SK-N-SH (cell line): ENCODE data around the gene AP4E1. TPM values are rescaled to one million over a fixed set of nuclear protein-coding genes. Genes with fewer than 3 reads are reported as not detected.
"Not testable (repeated sequence)": the region's sequence is repeated elsewhere in the genome, so short reads cannot be mapped to it uniquely, and the experiment has no call there.

Experiments used
- CTCF ChIA-PET: fragments of 300-600, 350-600 bp; formaldehyde crosslinking; extraction: SDS; loops from one replicate; lab custom pipeline; 2021; lab: Yijun Ruan, JAX
- POLR2A ChIA-PET: fragments of 350-600 bp; sonication (Branson Sonifier 250); formaldehyde crosslinking; extraction: SDS; loops from one replicate; lab custom pipeline; 2020; ENCODE audit warnings: antibody characterized with exemption, inconsistent platforms; lab: Yijun Ruan, JAX
- DNase-seq: peaks from one replicate; pipeline ENCODE4 v3.0.0; 2012
- H2AFZ ChIP-seq: fragments of 200-600 bp; sonication (generic); 2 replicates; pipeline ENCODE4 v1.8.1; 2016; ENCODE audit warnings: antibody characterized with exemption, mild to moderate bottlenecking, low read depth
- H3F3A ChIP-seq: fragments of 200-600 bp; sonication (generic); replicated peaks from 2 replicates; pipeline ENCODE3; 2016; ENCODE audit warnings: antibody characterized with exemption, mild to moderate bottlenecking; ENCODE audit not compliant: insufficient read depth
- H3K27ac ChIP-seq, 2 experiments: fragments of 200-500 bp in 1 of 2; fragments of 200-600 bp in 1 of 2; sonication (Bioruptor generic) in 1 of 2; sonication (generic), shearing (Covaris generic) in 1 of 2; 2 replicates each; pipeline versions ENCODE4 v1.5.1 to v1.6.1; 2014 to 2016; ENCODE audit warnings: low read depth in 2 of 2, inconsistent platforms in 1 of 2, low read length in 1 of 2, mild to moderate bottlenecking in 1 of 2, mixed read lengths in 1 of 2
- H3K27me3 ChIP-seq: fragments of 200-600 bp; sonication (generic), shearing (Covaris generic); 2 replicates; pipeline ENCODE4 v1.6.1; 2016; ENCODE audit warnings: mixed run types; ENCODE audit not compliant: insufficient read depth
- H3K36me3 ChIP-seq, 2 experiments: fragments of 200-500 bp in 1 of 2; fragments of 200-600 bp in 1 of 2; sonication (Bioruptor generic) in 1 of 2; sonication (generic) in 1 of 2; replicated peaks in 1 of 2; 2 replicates each; pipeline versions ENCODE3 to v1.5.1; 2014 to 2016; ENCODE audit warnings: low read length in 1 of 2, mild to moderate bottlenecking in 1 of 2; ENCODE audit not compliant: insufficient read depth in 2 of 2, control insufficient read depth in 1 of 2
- H3K4me1 ChIP-seq, 2 experiments: fragments of 200-500 bp in 1 of 2; fragments of 200-600 bp in 1 of 2; sonication (Bioruptor generic) in 1 of 2; sonication (generic), shearing (Covaris generic) in 1 of 2; 2 replicates each; pipeline versions ENCODE4 v1.5.1 to v1.6.1; 2014 to 2016; ENCODE audit warnings: low read depth in 1 of 2, low read length in 1 of 2, mixed run types in 1 of 2; ENCODE audit not compliant: insufficient read depth in 2 of 2, control insufficient read depth in 1 of 2
- H3K4me2 ChIP-seq: fragments of 200-600 bp; sonication (generic), shearing (Covaris generic); 2 replicates; pipeline ENCODE4 v1.6.1; 2017; ENCODE audit warnings: mixed run types
- H3K4me3 ChIP-seq, 2 experiments: fragments of 200-500 bp in 1 of 2; fragments of 200-600 bp in 1 of 2; sonication (Bioruptor generic) in 1 of 2; sonication (generic), shearing (Covaris generic) in 1 of 2; 2 replicates each; pipeline versions ENCODE4 v1.5.1 to v1.8.1; 2014 to 2016; ENCODE audit warnings: low read depth in 2 of 2, inconsistent platforms in 1 of 2, low read length in 1 of 2, mild to moderate bottlenecking in 1 of 2, mixed read lengths in 1 of 2, moderate library complexity in 1 of 2
- H3K79me2 ChIP-seq: fragments of 200-600 bp; sonication (generic); 2 replicates; pipeline ENCODE4 v1.8.1; 2017; ENCODE audit warnings: mild to moderate bottlenecking; ENCODE audit not compliant: insufficient read depth
- H3K9ac ChIP-seq: fragments of 200-600 bp; sonication (generic); 2 replicates; pipeline ENCODE4 v1.6.1; 2017; ENCODE audit warnings: mixed run types
- H3K9me2 ChIP-seq: fragments of 200-600 bp; sonication (generic); 2 replicates; pipeline ENCODE4 v1.6.1; 2017; ENCODE audit warnings: mixed run types
- H3K9me3 ChIP-seq: fragments of 200-600 bp; sonication (generic); 2 replicates; pipeline ENCODE4 v1.6.1; 2017; ENCODE audit warnings: mixed run types, mild to moderate bottlenecking, moderate library complexity
- H4K20me1 ChIP-seq: fragments of 200-600 bp; sonication (generic); 2 replicates; pipeline ENCODE4 v1.6.1; 2017; ENCODE audit warnings: mild to moderate bottlenecking, mixed run types; ENCODE audit not compliant: insufficient read depth
- CHD2 ChIP-seq: fragments of 150-350 bp; IDR thresholded peaks from 2 replicates; pipeline ENCODE4 v1.6.1; 2018; ENCODE audit warnings: low read length; ENCODE audit not compliant: partially characterized antibody
- FOSL2 ChIP-seq: IDR thresholded peaks from 2 replicates; pipeline ENCODE4 v1.4.0; 2012; ENCODE audit warnings: low read depth, mild to moderate bottlenecking, moderate library complexity, borderline replicate concordance
- JUND ChIP-seq: IDR thresholded peaks from 2 replicates; pipeline ENCODE4 v1.4.0; 2012
- NRF1 ChIP-seq: IDR thresholded peaks from 2 replicates; pipeline ENCODE4 v1.6.1; 2012; ENCODE audit warnings: low read depth, mild to moderate bottlenecking, low read length
- RCOR1 ChIP-seq: fragments of 150-350 bp; IDR thresholded peaks from 2 replicates; pipeline ENCODE4 v1.6.1; 2017; ENCODE audit warnings: antibody characterized with exemption, low read length
- RFX5 ChIP-seq: IDR thresholded peaks from 2 replicates; pipeline ENCODE4 v1.6.1; 2012; ENCODE audit warnings: mild to moderate bottlenecking, improper control_type of control experiment, low read length
- SIN3A ChIP-seq: IDR thresholded peaks from 2 replicates; pipeline ENCODE4 v1.6.1; 2012; ENCODE audit warnings: low read depth, mild to moderate bottlenecking, low read length, moderate library complexity, borderline replicate concordance
- SMC3 ChIP-seq: IDR thresholded peaks from 2 replicates; pipeline ENCODE4 v1.6.1; 2012; ENCODE audit warnings: low read depth, low read length, improper control_type of control experiment
- TAF1 ChIP-seq: IDR thresholded peaks from 2 replicates; pipeline ENCODE4 v1.6.1; 2012; ENCODE audit warnings: low read depth, mild to moderate bottlenecking, low read length, moderate library complexity, borderline replicate concordance
- TCF12 ChIP-seq: IDR thresholded peaks from 2 replicates; pipeline ENCODE4 v1.4.0; 2012
- WGBS: methylation state at CpG from one replicate; pipeline ENCODE4 v1.1.6; 2017; ENCODE audit warnings: low lambda C conversion rate; 5-methylcytosine and 5-hydroxymethylcytosine counted together
- polyA plus RNA-seq, 3 experiments: library from polyadenylated mRNA; depleted of rRNA; stranded (reverse); fragments of >200 nt; gene quantifications; 2 replicates each; pipeline ENCODE4 v1.2.3, GENCODE V29; 2012
- TF ChIP-seq, protein P1 (sequence below): fragments of 150-350 bp; IDR thresholded peaks from 2 replicates; pipeline ENCODE4 v1.6.1; 2017; ENCODE audit warnings: antibody characterized with exemption, low read length, low read depth, borderline replicate concordance
- TF ChIP-seq, protein P2 (sequence below): IDR thresholded peaks from 2 replicates; pipeline ENCODE4; 2012
- TF ChIP-seq, protein P3 (sequence below): IDR thresholded peaks from 2 replicates; pipeline ENCODE4 v1.4.0; 2012; ENCODE audit warnings: low read depth, borderline replicate concordance
- TF ChIP-seq, protein P4 (sequence below): IDR thresholded peaks from 2 replicates; pipeline ENCODE4 v1.4.0; 2012; ENCODE audit warnings: low read depth
- TF ChIP-seq, protein P5 (sequence below): IDR thresholded peaks from 2 replicates; pipeline ENCODE4 v1.4.0; 2012; ENCODE audit warnings: low read depth, borderline replicate concordance

Gene AP4E1
- polyA plus RNA-seq, 1 of the 3 experiments (the other 2 are of a cell fraction) = 1.6 TPM

DNA sequence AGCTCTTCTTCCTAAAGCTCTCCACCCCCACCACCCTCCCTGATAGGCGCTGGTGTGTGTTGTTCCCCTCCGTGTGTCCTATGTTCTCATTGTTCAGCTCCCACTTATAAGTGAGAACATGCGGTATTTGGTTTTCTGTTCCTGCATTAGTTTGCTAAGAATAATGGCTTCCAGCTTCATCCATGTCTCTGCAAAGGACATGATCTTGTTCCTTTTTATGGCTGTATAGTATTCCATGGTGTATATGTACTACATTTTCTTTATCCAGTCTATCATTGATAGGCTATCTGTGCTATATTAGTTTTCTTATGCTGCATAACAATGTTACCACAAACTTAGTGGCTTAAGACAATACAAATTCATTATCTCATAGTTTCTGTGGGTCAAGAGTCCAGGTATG is 42.3 kb downstream of the AP4E1 start:
- H3K27ac ChIP-seq, H3K4me3 ChIP-seq, H3K9me2 ChIP-seq, POLR2A ChIA-PET, H3K79me2 ChIP-seq, H3K9me3 ChIP-seq, H3F3A ChIP-seq, CTCF ChIA-PET, H2AFZ ChIP-seq, H3K27me3 ChIP-seq, H3K9ac ChIP-seq, H3K4me1 ChIP-seq, DNase-seq, H3K4me2 ChIP-seq, H4K20me1 ChIP-seq: not testable (repeated sequence)
- H3K36me3 ChIP-seq = peaks cover 25 to 66% of the 10 kb centered on the region in 2 experiments
- 100% methylated on average over 3 of the region's 3 CpGs for WGBS

DNA sequence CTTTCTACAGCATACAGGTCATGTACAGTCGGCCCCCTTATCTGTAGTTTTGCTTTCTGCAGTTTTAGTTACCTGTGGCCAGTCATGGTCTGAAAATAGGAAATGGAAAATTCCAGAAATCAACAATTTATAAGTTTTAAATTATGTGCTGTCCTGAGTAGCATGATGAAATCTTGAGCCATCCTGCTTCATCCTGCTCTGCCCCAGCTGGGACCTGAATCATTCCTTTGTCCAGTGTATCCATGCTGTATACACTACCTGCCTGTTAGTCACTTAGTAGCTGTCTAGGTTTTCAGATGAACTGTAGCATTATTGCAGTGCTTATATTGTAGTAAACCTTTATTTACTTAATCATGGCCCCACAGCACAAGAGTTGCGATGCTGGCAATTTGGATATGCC is 44.8 kb downstream of the AP4E1 start:
- TF ChIP-seq, protein P1, sequence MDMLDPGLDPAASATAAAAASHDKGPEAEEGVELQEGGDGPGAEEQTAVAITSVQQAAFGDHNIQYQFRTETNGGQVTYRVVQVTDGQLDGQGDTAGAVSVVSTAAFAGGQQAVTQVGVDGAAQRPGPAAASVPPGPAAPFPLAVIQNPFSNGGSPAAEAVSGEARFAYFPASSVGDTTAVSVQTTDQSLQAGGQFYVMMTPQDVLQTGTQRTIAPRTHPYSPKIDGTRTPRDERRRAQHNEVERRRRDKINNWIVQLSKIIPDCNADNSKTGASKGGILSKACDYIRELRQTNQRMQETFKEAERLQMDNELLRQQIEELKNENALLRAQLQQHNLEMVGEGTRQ = no peak
- no peak for TF ChIP-seq TCF12
- no peak for TF ChIP-seq NRF1
- TF ChIP-seq RCOR1 = no peak
- no peak for TF ChIP-seq TAF1
- TF ChIP-seq, protein P2, sequence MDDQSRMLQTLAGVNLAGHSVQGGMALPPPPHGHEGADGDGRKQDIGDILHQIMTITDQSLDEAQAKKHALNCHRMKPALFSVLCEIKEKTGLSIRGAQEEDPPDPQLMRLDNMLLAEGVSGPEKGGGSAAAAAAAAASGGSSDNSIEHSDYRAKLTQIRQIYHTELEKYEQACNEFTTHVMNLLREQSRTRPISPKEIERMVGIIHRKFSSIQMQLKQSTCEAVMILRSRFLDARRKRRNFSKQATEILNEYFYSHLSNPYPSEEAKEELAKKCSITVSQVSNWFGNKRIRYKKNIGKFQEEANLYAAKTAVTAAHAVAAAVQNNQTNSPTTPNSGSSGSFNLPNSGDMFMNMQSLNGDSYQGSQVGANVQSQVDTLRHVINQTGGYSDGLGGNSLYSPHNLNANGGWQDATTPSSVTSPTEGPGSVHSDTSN = no peak
- TF ChIP-seq SIN3A = no peak
- no peak for TF ChIP-seq CHD2
- no peak for TF ChIP-seq JUND
- no peak for TF ChIP-seq RFX5
- TF ChIP-seq, protein P3, sequence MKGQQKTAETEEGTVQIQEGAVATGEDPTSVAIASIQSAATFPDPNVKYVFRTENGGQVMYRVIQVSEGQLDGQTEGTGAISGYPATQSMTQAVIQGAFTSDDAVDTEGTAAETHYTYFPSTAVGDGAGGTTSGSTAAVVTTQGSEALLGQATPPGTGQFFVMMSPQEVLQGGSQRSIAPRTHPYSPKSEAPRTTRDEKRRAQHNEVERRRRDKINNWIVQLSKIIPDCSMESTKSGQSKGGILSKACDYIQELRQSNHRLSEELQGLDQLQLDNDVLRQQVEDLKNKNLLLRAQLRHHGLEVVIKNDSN = no peak
- TF ChIP-seq, protein P4, sequence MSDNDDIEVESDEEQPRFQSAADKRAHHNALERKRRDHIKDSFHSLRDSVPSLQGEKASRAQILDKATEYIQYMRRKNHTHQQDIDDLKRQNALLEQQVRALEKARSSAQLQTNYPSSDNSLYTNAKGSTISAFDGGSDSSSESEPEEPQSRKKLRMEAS = no peak
- TF ChIP-seq, protein P5, sequence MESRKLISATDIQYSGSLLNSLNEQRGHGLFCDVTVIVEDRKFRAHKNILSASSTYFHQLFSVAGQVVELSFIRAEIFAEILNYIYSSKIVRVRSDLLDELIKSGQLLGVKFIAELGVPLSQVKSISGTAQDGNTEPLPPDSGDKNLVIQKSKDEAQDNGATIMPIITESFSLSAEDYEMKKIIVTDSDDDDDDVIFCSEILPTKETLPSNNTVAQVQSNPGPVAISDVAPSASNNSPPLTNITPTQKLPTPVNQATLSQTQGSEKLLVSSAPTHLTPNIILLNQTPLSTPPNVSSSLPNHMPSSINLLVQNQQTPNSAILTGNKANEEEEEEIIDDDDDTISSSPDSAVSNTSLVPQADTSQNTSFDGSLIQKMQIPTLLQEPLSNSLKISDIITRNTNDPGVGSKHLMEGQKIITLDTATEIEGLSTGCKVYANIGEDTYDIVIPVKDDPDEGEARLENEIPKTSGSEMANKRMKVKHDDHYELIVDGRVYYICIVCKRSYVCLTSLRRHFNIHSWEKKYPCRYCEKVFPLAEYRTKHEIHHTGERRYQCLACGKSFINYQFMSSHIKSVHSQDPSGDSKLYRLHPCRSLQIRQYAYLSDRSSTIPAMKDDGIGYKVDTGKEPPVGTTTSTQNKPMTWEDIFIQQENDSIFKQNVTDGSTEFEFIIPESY = no peak
- TF ChIP-seq SMC3 = no peak
- no peak for TF ChIP-seq FOSL2
- Histone ChIP-seq H3K9me3 (no peaks in the 10 kb centered on the region), H3K79me2 (no peaks in the 10 kb centered on the region), H3K9me2 (no peaks in the 10 kb centered on the region), H3K4me3 (no peak overlapping the region), H4K20me1 (no peaks in the 10 kb centered on the region), H3F3A (no peaks in the 10 kb centered on the region), H3K36me3 (peaks cover 39 to 66% of the 10 kb centered on the region in 2 experiments), H3K27ac (no peak overlapping the region), H3K4me2 (no peak overlapping the region), H2AFZ (no peak overlapping the region), H3K27me3 (no peaks in the 10 kb centered on the region), H3K4me1 (no peaks in the 10 kb centered on the region), H3K9ac (no peak overlapping the region)
- WGBS = 95% methylated on average over 2 of the region's 2 CpGs
- ChIA-PET CTCF (interaction anchor here (0.7 to 0.8 kb wide), 2 partner anchors 14 to 329 kb away, joined by 3 read pairs; no protein-coding TSS in a partner anchor), POLR2A (no interaction called here)
- no peak for DNase-seq

DNA sequence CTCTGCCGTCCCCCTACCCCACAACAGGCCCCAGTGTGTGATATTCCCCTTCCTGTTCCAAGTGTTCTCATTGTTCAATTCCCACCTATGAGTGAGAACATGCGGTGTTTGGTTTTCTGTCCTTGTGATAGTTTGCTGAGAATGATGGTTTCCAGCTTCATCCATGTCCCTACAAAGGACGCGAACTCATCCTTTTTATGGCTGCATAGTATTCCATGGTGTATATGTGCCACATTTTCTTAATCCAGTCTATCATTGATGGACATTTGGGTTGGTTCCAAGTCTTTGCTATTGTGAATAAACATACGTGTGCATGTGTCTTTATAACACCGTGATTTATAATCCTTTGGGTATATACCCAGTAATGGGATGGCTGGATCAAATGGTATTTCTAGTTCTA is 46.4 kb downstream of the AP4E1 start:
- H3K27me3 ChIP-seq, H4K20me1 ChIP-seq, CTCF ChIA-PET, DNase-seq, H3K4me3 ChIP-seq, H3F3A ChIP-seq, H3K79me2 ChIP-seq, H3K4me2 ChIP-seq, H3K27ac ChIP-seq, POLR2A ChIA-PET, H2AFZ ChIP-seq, H3K9me3 ChIP-seq, H3K9ac ChIP-seq, H3K9me2 ChIP-seq, H3K4me1 ChIP-seq: not testable (repeated sequence)
- WGBS = 88% methylated on average over 6 of the region's 6 CpGs
- peaks cover 50 to 74% of the 10 kb centered on the region in 2 experiments for H3K36me3 ChIP-seq
